ENCODE data around the gene ITSN1. TPM values are rescaled to one million over a fixed set of nuclear protein-coding genes. Genes with fewer than 3 reads are reported as not detected.
A peak's percentile ranks its signal among the peaks of the same experiment; 100 is the strongest.

The ITSN1 gene
- total RNA-seq, 4 donors from 2014 or later: 14.5 to 33.1 (median 26.9) TPM

- Histone ChIP-seq H3K9me3 (no peaks in the 10 kb centered on the region), H3K36me3 (peaks cover 0 to 19% of the 10 kb centered on the region in 2 donors), H3K4me3 (no peak overlapping the region), H3K27ac (no peak overlapping the region), H3K27me3 (no peaks in the 10 kb centered on the region), H3K4me1 (peaks cover 9 to 11% of the 10 kb centered on the region in 2 donors)
- no peak for ATAC-seq
- DNase-seq: no peak
- TF ChIP-seq CTCF (IDR thresholded peaks at IDR 0.05 in 4 of 5, conservative IDR thresholded peaks at IDR 0.05 in 1 of 5) (no peak), POLR2A (IDR thresholded peaks at IDR 0.05) (no peak)
- intact Hi-C loops (cut with DNase I; ENCODE audit: low total_unique reads) (no loop called here), in situ Hi-C loops (cut with MboI; ENCODE audit: low sequenced_read_pairs in 4 of 4) (loop anchor here in 2 of 4 donors (10.0 to 25.0 kb wide), 2 partner anchors 237 to 254 kb away; partner anchors contain the start of genes CRYZL1 (in 1 of the 2) and ITSN1 (in 1 of the 2))
These were observed 256.9 kb downstream of the ITSN1 start for GRCh38 chr21:33899199-33899598.

- no peaks in the 10 kb centered on the region for H3K9me3 ChIP-seq
- DNase-seq (peak; percentile 22 to 77), ATAC-seq (peak; percentile 70 to 89)
- H3K27ac ChIP-seq: peak overlapping the region; percentile 32 to 79 (median 69)
- TF ChIP-seq CTCF (IDR thresholded peaks at IDR 0.05 in 4 of 5, conservative IDR thresholded peaks at IDR 0.05 in 1 of 5) (peak in 4 of 5 experiments; percentile 29 to 51 (median 40)), POLR2A (IDR thresholded peaks at IDR 0.05) (no peak)
- no peak overlapping the region for H3K4me3 ChIP-seq
- H3K27me3 ChIP-seq: no peaks in the 10 kb centered on the region
- in situ Hi-C loops (cut with MboI; ENCODE audit: low sequenced_read_pairs in 4 of 4) (loop anchor here in 3 of 4 donors (25.0 kb wide), 2 partner anchors 711 to 736 kb away; partner anchors contain the start of gene RCAN1 (in 2 of the 3)), intact Hi-C loops (cut with DNase I; ENCODE audit: low total_unique reads) (loop anchor here (2.0 kb wide), 1 partner anchor 259 kb away; the partner anchor contains the start of gene ITSN1)
- peaks cover 0 to 41% of the 10 kb centered on the region in 2 donors for H3K36me3 ChIP-seq
- H3K4me1 ChIP-seq: peaks cover 0 to 6% of the 10 kb centered on the region in 2 donors
These were observed 259.3 kb downstream of the ITSN1 start for GRCh38 chr21:33901412-33902288.

GRCh38 chr21:33902349-33902748, 260.0 kb downstream of the ITSN1 start:
- ATAC-seq: peak; percentile 57 to 76
- in situ Hi-C loops (cut with MboI; ENCODE audit: low sequenced_read_pairs in 4 of 4): loop anchor here in 3 of 4 donors (25.0 kb wide), 2 partner anchors 710 to 735 kb away; partner anchors contain the start of gene RCAN1 (in 2 of the 3)
- no peak for TF ChIP-seq POLR2A (IDR thresholded peaks at IDR 0.05)
- TF ChIP-seq CTCF (IDR thresholded peaks at IDR 0.05 in 4 of 5, conservative IDR thresholded peaks at IDR 0.05 in 1 of 5): no peak

GRCh38 chr21:33904041-33904440, 261.7 kb downstream of the ITSN1 start:
- no peak overlapping the region for H3K27ac ChIP-seq
- H3K4me3 ChIP-seq: no peak overlapping the region
- H3K4me1 ChIP-seq: peaks cover 0 to 6% of the 10 kb centered on the region in 2 donors
- no peak for DNase-seq
- H3K36me3 ChIP-seq: peaks cover 2 to 65% of the 10 kb centered on the region in 2 donors
- intact Hi-C loops (cut with DNase I; ENCODE audit: low total_unique reads): no loop called here
- H3K27me3 ChIP-seq: no peaks in the 10 kb centered on the region
- H3K9me3 ChIP-seq: no peaks in the 10 kb centered on the region
- in situ Hi-C loops (cut with MboI; ENCODE audit: low sequenced_read_pairs in 4 of 4): loop anchor here in 3 of 4 donors (25.0 kb wide), 2 partner anchors 708 to 733 kb away; partner anchors contain the start of gene RCAN1 (in 2 of the 3)
- TF ChIP-seq POLR2A (IDR thresholded peaks at IDR 0.05): no peak
- ATAC-seq: no peak

More at GRCh38 chr21:33902349-33902748, 260.0 kb downstream of the ITSN1 start:
- peak; percentile 13 to 64 for DNase-seq
- Histone ChIP-seq H3K4me1 (peaks cover 0 to 6% of the 10 kb centered on the region in 2 donors), H3K4me3 (no peak overlapping the region), H3K9me3 (no peaks in the 10 kb centered on the region), H3K27ac (peak overlapping the region; percentile 32 to 79 (median 69)), H3K27me3 (no peaks in the 10 kb centered on the region), H3K36me3 (peaks cover 0 to 48% of the 10 kb centered on the region in 2 donors)
- intact Hi-C loops (cut with DNase I; ENCODE audit: low total_unique reads): loop anchor here (2.0 kb wide), 1 partner anchor 260 kb away; the partner anchor contains the start of gene ITSN1

Data from gastrocnemius medialis (tissue), 4 donors.